Stimulated activated CD8-positive, alpha-beta memory T cell treated with anti-CD3 and anti-CD28 coated beads, Interleukin-4, amount 100 ng/mL, for 1 hour (primary cell): Measurements from ENCODE around the gene TNK2.
"Not testable (repeated sequence)": the region's sequence is repeated elsewhere in the genome, so short reads cannot be mapped to it uniquely, and the experiment has no call there.

ENCODE experiments used
- DNase-seq, 2 donors: peaks; one replicate each; pipeline ENCODE4 v3.0.0-alpha.2; 2020; ENCODE audit warnings: low read depth in 2 of 2, low spot score in 1 of 2

TNK2 gene

DNA sequence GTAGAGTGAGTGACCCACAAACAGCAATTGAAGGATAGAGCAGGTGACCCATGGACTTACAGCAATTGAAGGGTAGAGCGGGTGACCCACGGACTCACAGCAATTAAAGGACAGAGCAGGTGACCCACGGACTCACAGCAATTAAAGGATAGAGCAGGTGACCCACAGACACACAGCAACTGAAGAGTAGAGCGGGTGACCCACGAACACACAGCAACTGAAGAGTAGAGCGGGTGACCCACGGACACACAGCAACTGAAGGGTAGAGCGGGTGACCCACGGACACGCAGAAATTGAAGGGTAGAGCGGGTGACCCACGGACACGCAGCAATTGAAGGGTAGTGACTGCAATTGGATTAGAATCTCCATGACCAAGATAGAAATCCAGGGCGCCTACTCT, 9.8 kb upstream of the TNK2 start:
- DNase-seq: no peak

GRCh38 chr3:195916991-195917390, 8.6 kb upstream of the TNK2 start:
- no peak for DNase-seq

- DNase-seq: no peak
Measured at GRCh38 chr3:195916291-195916690, 7.9 kb upstream of the TNK2 start.

- peak; percentile 87 to 95 for DNase-seq
Measured at GRCh38 chr3:195914648-195915473, 6.5 kb upstream of the TNK2 start.

DNA sequence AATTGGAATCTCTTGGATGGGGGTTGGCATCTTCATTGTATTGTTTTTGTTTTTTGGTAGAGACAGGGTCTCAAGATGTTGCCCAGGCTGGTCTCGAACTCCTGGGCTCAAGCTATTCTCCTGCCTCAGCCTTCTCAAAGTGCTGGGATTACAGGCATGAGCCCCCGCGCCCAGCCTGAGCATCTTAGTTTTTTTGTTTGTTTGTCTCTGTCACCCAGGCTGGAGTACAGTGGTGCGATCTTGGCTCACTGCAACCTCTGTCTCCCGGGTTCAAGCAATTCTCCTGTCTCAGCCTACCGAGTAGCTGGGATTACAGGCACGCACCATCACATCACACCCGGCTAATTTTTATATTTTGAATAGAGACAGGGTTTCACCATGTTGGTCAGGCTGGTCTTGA, 5.8 kb upstream of the TNK2 start:
- DNase-seq: not testable (repeated sequence)

DNA sequence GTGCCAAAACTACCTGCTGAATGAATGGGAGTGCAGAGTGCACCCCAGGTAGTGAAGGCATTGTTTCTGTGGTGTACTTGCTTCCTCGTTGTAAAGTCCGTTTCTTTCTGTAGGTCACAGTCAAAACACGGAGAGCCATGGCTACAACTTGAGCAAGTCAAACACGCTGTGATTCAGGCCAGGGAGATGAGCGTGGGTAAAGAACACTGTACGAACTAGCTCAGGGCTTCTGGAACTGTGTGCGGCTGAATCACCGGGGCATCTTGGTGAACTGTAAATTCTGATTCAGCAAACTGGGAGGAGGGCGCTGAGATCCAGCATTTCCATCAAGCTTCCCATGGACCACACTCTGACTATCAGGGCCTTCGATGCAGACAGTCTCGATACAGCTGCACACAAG, 5.0 kb upstream of the TNK2 start:
- DNase-seq: no peak

DNA sequence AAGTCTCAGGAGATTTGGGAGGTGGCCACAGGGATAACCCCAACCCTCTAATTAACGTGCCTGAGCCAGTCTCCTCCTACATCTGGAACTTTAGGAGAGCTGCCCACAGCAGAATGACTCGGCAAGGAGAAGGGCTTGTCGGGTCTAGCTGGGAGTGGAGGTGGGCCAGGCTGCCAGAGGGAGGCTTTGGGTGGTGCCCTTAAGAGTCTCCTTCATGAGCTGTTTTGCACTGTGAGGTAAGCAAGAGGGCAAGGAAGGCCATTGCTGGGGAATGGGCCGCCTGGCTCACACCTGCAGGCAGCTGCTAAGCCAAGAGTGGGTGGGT, 3.6 kb upstream of the TNK2 start:
- no peak for DNase-seq

DNA sequence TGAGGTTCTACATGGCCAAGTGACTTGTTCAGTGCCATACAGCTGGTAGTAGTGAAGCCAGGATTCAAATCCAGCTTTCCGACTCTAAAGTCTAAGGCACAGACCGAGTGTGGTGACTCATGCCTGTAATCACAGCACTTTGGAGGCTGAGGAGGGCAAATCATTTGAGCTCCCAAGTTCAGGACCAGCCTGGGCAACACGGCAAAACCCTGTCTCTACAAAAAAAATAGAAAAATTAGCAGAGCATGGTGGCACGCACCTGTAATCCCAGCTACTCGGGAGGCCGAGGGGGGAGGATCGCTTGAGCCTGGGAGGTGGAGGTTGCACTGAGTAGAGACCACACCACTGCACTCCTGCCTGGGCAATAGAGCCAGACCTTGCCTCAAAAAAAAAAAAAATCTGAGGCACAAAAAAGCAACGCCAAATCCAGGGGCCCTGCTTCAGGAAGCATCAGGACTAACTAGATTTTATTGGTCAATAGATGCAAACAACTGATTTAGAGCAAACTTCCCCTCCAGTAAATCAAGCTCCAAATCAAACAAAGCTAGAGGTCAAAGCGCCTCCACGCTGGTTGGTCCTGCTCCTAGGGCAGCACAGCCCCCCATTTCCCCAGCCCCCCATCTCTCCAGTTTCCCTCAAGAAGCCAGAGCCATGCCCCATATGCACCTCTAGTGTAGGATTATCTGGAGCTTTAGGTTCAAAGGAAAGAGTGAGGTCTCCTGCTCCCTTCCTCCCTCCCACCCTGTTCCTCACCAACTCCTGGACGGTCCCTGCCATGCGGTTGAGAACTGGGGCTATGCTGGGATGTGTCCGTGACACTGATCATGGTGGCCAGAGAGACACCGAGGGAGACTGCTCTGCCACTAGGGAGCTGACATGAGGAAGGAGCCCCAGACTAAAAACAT, 2.9 kb upstream of the TNK2 start:
- DNase-seq: no peak

DNA sequence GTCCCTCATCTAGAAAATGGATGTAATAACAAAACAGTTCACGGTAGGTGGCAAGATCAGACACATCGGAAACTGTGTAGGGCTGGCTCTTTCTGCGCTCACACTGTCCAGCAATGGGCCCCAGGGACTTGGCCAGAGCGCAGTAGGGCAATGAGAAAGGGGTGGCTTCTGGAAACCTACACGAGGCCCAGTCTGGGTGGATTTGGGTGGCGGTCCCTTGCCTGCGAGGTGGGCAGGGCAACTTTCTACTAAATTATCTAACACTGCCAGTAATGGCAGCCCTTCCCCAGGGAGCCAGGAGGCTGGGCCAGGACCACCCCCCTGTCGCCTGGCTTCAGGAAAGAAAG, 2.1 kb upstream of the TNK2 start:
- no peak for DNase-seq

GRCh38 chr3:195909644-195910498, 1.5 kb upstream of the TNK2 start:
- peak; percentile 77 to 80 for DNase-seq

- DNase-seq: no peak
Measured at GRCh38 chr3:195908694-195909581, 587 bp upstream of the TNK2 start.

DNA sequence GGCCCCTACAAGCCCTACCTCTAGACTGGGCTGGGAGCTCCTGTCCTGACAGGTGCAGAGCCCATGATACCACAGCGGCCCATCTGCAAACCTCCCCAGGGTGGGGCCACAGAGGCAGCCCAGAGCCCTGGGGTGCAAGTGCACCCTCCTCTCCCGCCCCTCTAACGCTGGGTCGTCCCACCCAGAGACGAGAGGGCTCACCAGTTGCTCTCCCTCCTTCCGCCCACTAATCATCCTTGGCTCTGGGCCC, 742 bp downstream of the TNK2 start:
- no peak for DNase-seq

- DNase-seq: peak; percentile 42 to 51
Measured at GRCh38 chr3:195906865-195907683, 1.3 kb downstream of the TNK2 start.

GRCh38 chr3:195905970-195906864, 2.1 kb downstream of the TNK2 start:
- no peak for DNase-seq

- no peak for DNase-seq
Measured at GRCh38 chr3:195904368-195904767, 4.0 kb downstream of the TNK2 start.

DNA sequence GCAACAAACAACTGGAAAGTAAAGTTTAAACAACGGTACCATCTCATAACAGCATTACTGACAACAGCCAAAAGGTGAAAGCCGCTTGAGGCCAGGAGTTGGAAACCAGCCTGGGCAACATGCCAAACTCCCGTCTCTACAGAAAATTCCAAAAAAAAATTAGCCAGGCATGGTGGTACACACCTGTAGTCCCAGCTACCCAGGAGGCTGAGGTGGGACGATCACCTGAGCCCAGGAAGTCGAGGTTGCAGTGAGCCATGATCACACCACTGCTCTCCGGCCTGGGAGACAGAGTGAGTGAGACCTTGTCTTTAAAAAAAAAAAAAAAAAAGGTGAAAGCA, 4.4 kb downstream of the TNK2 start:
- DNase-seq: no peak

DNA sequence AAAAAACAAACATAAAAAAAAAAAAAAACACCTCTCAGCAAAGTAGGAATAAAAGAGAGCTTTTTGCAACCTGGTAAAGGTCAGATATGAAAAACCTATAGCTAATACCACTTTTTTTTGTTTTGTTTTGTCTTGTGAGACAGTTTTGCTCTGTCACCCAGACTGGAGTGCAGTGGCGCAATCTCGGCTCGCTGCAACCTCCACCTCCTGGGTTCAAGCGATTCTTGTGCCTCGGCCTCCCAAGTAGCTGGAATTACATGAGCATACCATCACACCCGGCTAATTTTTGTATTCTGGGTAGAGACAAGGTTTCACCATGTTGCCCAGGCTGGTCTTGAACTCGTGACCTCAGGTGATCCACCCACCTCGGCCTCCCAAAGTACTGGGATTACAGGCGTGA, 5.7 kb downstream of the TNK2 start:
- not testable (repeated sequence) for DNase-seq

GRCh38 chr3:195901836-195902585, 6.3 kb downstream of the TNK2 start:
- not testable (repeated sequence) for DNase-seq
